ENCODE measurements around the gene TOLLIP. TPM values are rescaled to one million over a fixed set of nuclear protein-coding genes. Genes with fewer than 3 reads are reported as not detected.

TOLLIP gene
- total and polyA plus RNA-seq, 2 of the 8 experiments (the other 6 are each of a cell fraction or from before 2014, with no cell fraction given): 23.7 to 34.7 TPM

- Histone ChIP-seq H3K79me2 (ENCODE audit: control insufficient read depth in 1 of 2, insufficient read depth in 2 of 2, low read length in 2 of 2) (no peaks in the 10 kb centered on the region), H4K8ac (ENCODE audit: extremely low read depth, insufficient read depth, low read length) (no peak overlapping the region), H2BK12ac (ENCODE audit: low read depth, low read length) (no peak overlapping the region), H3K36me3 (ENCODE audit: control insufficient read depth in 2 of 4, insufficient read depth in 4 of 4, low read length in 3 of 4) (no peaks in the 10 kb centered on the region), H3K56ac (replicated peaks; ENCODE audit: insufficient read length, low read depth, low read length) (no peak overlapping the region), H3K23ac (ENCODE audit: insufficient read length) (no peak overlapping the region), H3K4me1 (replicated peaks in 1 of 4; ENCODE audit: control insufficient read depth in 3 of 4, insufficient read depth in 4 of 4, low read length in 3 of 4) (peaks cover 0 to 7% (median 4%) of the 10 kb centered on the region in 4 experiments; a peak in 4 of 7 replicates), H4K91ac (replicated peaks; ENCODE audit: insufficient read length, low read length) (no peak overlapping the region), H2AFZ (ENCODE audit: low read length) (no peak overlapping the region), H2BK20ac (ENCODE audit: low read length) (no peak overlapping the region), H3K4me2 (ENCODE audit: insufficient read depth in 1 of 2, low read depth in 2 of 2, low read length in 2 of 2) (no peak overlapping the region), H3K4me3 (ENCODE audit: extremely low read depth in 1 of 4, insufficient read depth in 2 of 4, low read depth in 3 of 4, low read length in 4 of 4) (no peak overlapping the region), H2AK5ac (ENCODE audit: low read depth, low read length) (no peak overlapping the region), H4K5ac (ENCODE audit: insufficient read length, low read depth, low read length) (no peak overlapping the region), H3K27me3 (replicated peaks in 1 of 4; ENCODE audit: control insufficient read depth in 3 of 4, extremely low read depth in 1 of 4, insufficient read depth in 3 of 4, low read length in 3 of 4) (peaks cover 0 to 3% (median 0%) of the 10 kb centered on the region in 4 experiments; a peak in 1 of 7 replicates), H3K23me2 (ENCODE audit: low read depth, low read length) (no peaks in the 10 kb centered on the region), H4K20me1 (replicated peaks in 1 of 2; ENCODE audit: control insufficient read depth in 1 of 2, insufficient read depth in 2 of 2, low read length in 2 of 2) (peaks cover 0 to 2% of the 10 kb centered on the region in 2 experiments), H3K79me1 (ENCODE audit: low read depth, low read length) (no peaks in the 10 kb centered on the region), H3K14ac (ENCODE audit: insufficient read length) (no peak overlapping the region), H3K27ac (ENCODE audit: low read depth, low read length) (no peak overlapping the region), H3K9me3 (ENCODE audit: insufficient read depth in 2 of 2, low read depth in 1 of 2, low read length in 1 of 2) (peaks cover 0 to 2% of the 10 kb centered on the region in 2 experiments; a peak in 1 of 4 replicates), H2BK120ac (replicated peaks; ENCODE audit: low read depth, low read length) (no peak overlapping the region), H2BK5ac (ENCODE audit: low read depth, low read length) (no peak overlapping the region), H2BK15ac (ENCODE audit: low read length) (no peak overlapping the region), H3K9ac (replicated peaks in 1 of 4; ENCODE audit: extremely low read depth in 1 of 4, low read depth in 3 of 4, low read length in 3 of 4) (no peak overlapping the region), H3K18ac (ENCODE audit: extremely low read depth, low read length) (no peak overlapping the region), H3K4ac (replicated peaks; ENCODE audit: insufficient read length, low read depth, low read length) (no peak overlapping the region)
- FAIRE-seq (no peak), DNase-seq (ENCODE audit: low read depth in 1 of 2, low spot score in 2 of 2) (no peak)
- ChIA-PET POLR2A (ENCODE audit: partially characterized antibody) (no interaction called here), CTCF (ENCODE audit: partially characterized antibody) (interaction anchor here (0.5 to 1.0 kb wide), 4 partner anchors 9 to 1418 kb away, joined by 3 to 4 read pairs (median 3); no protein-coding TSS in a partner anchor)
- 92% methylated on average over 14 of the region's 14 CpGs; no CpG with 5 or more reads in 1 of the 2 experiments for WGBS, 2 experiments (ENCODE audit: extremely low coverage in 1 of 2, insufficient coverage in 1 of 2, insufficient read length in 1 of 2, insufficient replicate concordance in 2 of 2, low coverage in 1 of 2, low lambda C conversion rate in 2 of 2, missing lambda C conversion rate in 1 of 2)
- no peak for TF ChIP-seq USF2 (IDR thresholded peaks at IDR 0.05; ENCODE audit: low read length)
- no peak for TF ChIP-seq NRF1 (IDR thresholded peaks at IDR 0.05; ENCODE audit: low read depth, low read length)
- no peak for TF ChIP-seq TBP (IDR thresholded peaks at IDR 0.05; ENCODE audit: low read depth, low read length)
- TF ChIP-seq ATF3 (IDR thresholded peaks at IDR 0.05; ENCODE audit: insufficient read depth, low read depth, low read length): no peak
- no peak for TF ChIP-seq SUZ12 (IDR thresholded peaks at IDR 0.05; ENCODE audit: low read length)
- TF ChIP-seq POLR2AphosphoS5 (IDR thresholded peaks at IDR 0.05; ENCODE audit: low read depth, low read length): no peak
- no peak for TF ChIP-seq E2F6 (IDR thresholded peaks at IDR 0.05)
- TF ChIP-seq TAF1 (IDR thresholded peaks at IDR 0.05; ENCODE audit: low read depth, low read length): no peak
- TF ChIP-seq SAP30 (IDR thresholded peaks at IDR 0.05; ENCODE audit: insufficient read depth, insufficient replicate concordance, low read length): no peak
- TF ChIP-seq SP2 (IDR thresholded peaks at IDR 0.05; ENCODE audit: low read length): no peak
These were observed 38.8 kb upstream of the TOLLIP start for GRCh38 chr11:1348146-1348795.
